NCI-H446 treated with DMSO at 0.1 percent for 48 hours (cell line): Measurements from ENCODE around the gene ZNF276.

ENCODE experiments used
- DNase-seq: peaks from one replicate; lab custom pipeline; 2025; lab: John Stamatoyannopoulos, UW

The ZNF276 gene

GRCh38 chr16:89712274-89712781 lies 9.0 kb upstream of the ZNF276 start:
- DNase-seq = no peak

GRCh38 chr16:89716493-89716892 lies 4.8 kb upstream of the ZNF276 start:
- no peak for DNase-seq

GRCh38 chr16:89716916-89717687 lies 4.2 kb upstream of the ZNF276 start:
- no peak for DNase-seq

- no peak for DNase-seq
Observed at GRCh38 chr16:89717688-89718505, 3.4 kb upstream of the ZNF276 start.

- no peak for DNase-seq
Observed at GRCh38 chr16:89720551-89720812, 855 bp upstream of the ZNF276 start.

- no peak for DNase-seq
Observed at GRCh38 chr16:89721546-89722391, 432 bp downstream of the ZNF276 start.

- DNase-seq = no peak
Observed at GRCh38 chr16:89722392-89723278, 1.3 kb downstream of the ZNF276 start.

GRCh38 chr16:89723279-89724250 lies 2.2 kb downstream of the ZNF276 start:
- DNase-seq = no peak

GRCh38 chr16:89727406-89728120 lies 6.2 kb downstream of the ZNF276 start:
- DNase-seq = no peak

- DNase-seq = no peak
Observed at GRCh38 chr16:89729293-89729692, 8.0 kb downstream of the ZNF276 start.

- DNase-seq = no peak
Observed at GRCh38 chr16:89729863-89730593, 8.7 kb downstream of the ZNF276 start.

GRCh38 chr16:89730610-89731234 lies 9.4 kb downstream of the ZNF276 start:
- DNase-seq = no peak

GRCh38 chr16:89732142-89732917 lies 11.0 kb downstream of the ZNF276 start:
- no peak for DNase-seq

GRCh38 chr16:89732918-89733242 lies 11.5 kb downstream of the ZNF276 start:
- DNase-seq = no peak

GRCh38 chr16:89733322-89733721 lies 12.0 kb downstream of the ZNF276 start:
- DNase-seq = no peak

GRCh38 chr16:89733792-89734191 lies 12.5 kb downstream of the ZNF276 start:
- DNase-seq = no peak

- DNase-seq = no peak
Observed at GRCh38 chr16:89736554-89736953, 15.2 kb downstream of the ZNF276 start.
